K562 (cell line): ENCODE measurements around the gene ARL6IP1. TPM values are rescaled to one million over a fixed set of nuclear protein-coding genes. Genes with fewer than 3 reads are reported as not detected.

ENCODE experiments used
- ETV1 ChIP-seq: fragments of 450-650 bp; conservative IDR thresholded peaks from 2 replicates; pipeline ENCODE4 v1.6.1; 2016; ENCODE audit warnings: missing genetic modification characterization, control low read depth, low read depth, missing compliant biosample characterization
- GTF2A2 ChIP-seq: IDR thresholded peaks from 2 replicates; pipeline ENCODE4 v1.6.1; 2016; ENCODE audit warnings: mild to moderate bottlenecking, missing genetic modification characterization, missing compliant biosample characterization
- HDGF ChIP-seq: fragments of 450-650 bp; IDR thresholded peaks from 2 replicates; pipeline ENCODE4 v1.6.1; 2016
- ZFP36 ChIP-seq: fragments of 150-350 bp; IDR thresholded peaks from 2 replicates; pipeline ENCODE4 v1.6.1; 2018; ENCODE audit warnings: low read length, low read depth; ENCODE audit not compliant: partially characterized antibody
- ZNF41 ChIP-seq: fragments of 250-450 bp; sonication (Bioruptor Pico); conservative IDR thresholded peaks from 2 replicates; pipeline ENCODE4 v1.4.0; 2020; ENCODE audit warnings: mild to moderate bottlenecking
- ZNF445 ChIP-seq: fragments of 250-450 bp; sonication (Bioruptor Pico); IDR thresholded peaks from 2 replicates; pipeline ENCODE4 v1.4.0; 2020; ENCODE audit warnings: low read depth, mild to moderate bottlenecking, moderate library complexity
- polyA plus RNA-seq, 8 experiments: library from polyadenylated mRNA; depleted of rRNA in 4 of 8; stranded (reverse) in 5 of 8; unstranded in 3 of 8; fragments of >200 nt; fragmentation: Nextera tagmentation in 2 of 8; fragmentation: Illumina TruSeq in 1 of 8; extraction: Ambion mirVana in 2 of 8; extraction: Trizol in 1 of 8; gene quantifications; 2 replicates each; pipeline versions ENCODE4 v1.2.1 to v1.2.3, GENCODE V29; 2011 to 2014; ENCODE audit warnings: inconsistent platforms in 1 of 8, missing spikeins in 1 of 8
- total RNA-seq, 7 experiments: library from RNA; depleted of rRNA in 6 of 7; stranded (reverse); fragments of >200 nt in 6 of 7; fragmentation: Illumina TruSeq in 2 of 7; extraction: Trizol in 2 of 7; gene quantifications; 2 replicates each; pipeline versions ENCODE4 v1.2.1 to v1.2.3, GENCODE V29; 2011 to 2021; ENCODE audit warnings: low replicate concordance in 1 of 7
- TF ChIP-seq, protein P1 (sequence below), 2 experiments: fragments of 450-650 bp; IDR thresholded peaks; 2 replicates each; pipeline ENCODE4 v1.6.1; 2018; ENCODE audit warnings: mild to moderate bottlenecking in 2 of 2, low read depth in 1 of 2; ENCODE audit not compliant: partially characterized antibody in 2 of 2
- TF ChIP-seq, protein P2 (sequence below): IDR thresholded peaks from 2 replicates; pipeline ENCODE4 v1.6.1; 2011; ENCODE audit warnings: borderline replicate concordance, low read depth, mild to moderate bottlenecking, moderate library complexity, low read length; ENCODE audit not compliant: insufficient read depth, poor library complexity, severe bottlenecking
- TF ChIP-seq, protein P3 (sequence below): sonication (generic); formaldehyde crosslinking; IDR thresholded peaks from 2 replicates; pipeline ENCODE4 v1.8.0; 2022; ENCODE audit warnings: missing genetic modification reagents, mild to moderate bottlenecking, moderate library complexity, borderline replicate concordance
- TF ChIP-seq, protein P4 (sequence below): fragments of 450-650 bp; IDR thresholded peaks from 2 replicates; pipeline ENCODE4 v1.6.1; 2016
- TF ChIP-seq, protein P5 (sequence below): sonication (generic); IDR thresholded peaks from 2 replicates; pipeline ENCODE4 v1.6.1; 2016
- TF ChIP-seq, protein P6 (sequence below): sonication (generic); formaldehyde crosslinking; IDR thresholded peaks from 2 replicates; pipeline ENCODE4 v1.8.1; 2023; ENCODE audit warnings: mild to moderate bottlenecking, missing genetic modification reagents

ARL6IP1 gene
- total and polyA plus RNA-seq, 9 of the 15 experiments (the other 6 are each of a cell fraction or from before 2014, with no cell fraction given) = 102 to 391 (median 162) TPM

DNA sequence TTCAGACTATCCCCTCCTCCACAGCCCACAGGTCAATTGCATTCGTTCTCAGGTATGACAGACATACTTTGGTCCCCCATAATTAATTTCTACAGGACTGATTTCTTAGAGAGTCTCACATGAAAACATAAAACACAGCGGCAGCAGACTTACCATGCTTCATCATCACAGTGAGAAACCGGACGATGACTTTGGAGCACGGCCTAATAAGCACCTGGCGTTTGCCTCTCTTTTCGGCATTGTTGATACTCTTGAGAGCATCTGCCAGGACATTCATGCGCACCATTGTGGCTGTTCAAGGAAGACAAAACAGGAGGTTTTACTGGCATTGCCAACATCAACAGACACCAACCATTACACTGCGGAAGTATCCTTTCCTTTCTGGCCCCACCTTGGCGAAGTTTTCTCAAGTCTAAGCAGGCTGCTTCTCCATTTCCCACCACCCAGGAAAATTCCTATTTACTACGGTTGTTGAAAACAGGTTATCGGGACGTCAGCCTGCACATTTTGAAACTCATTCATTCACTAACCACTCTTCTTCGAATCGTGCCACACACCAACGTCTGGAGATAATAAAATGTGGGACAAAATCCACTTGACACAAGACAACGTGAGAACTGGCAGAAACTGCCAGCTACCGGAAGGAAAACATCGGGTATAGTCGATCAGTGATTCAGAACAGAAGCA, 12.4 kb downstream of the ARL6IP1 start (continued):
- TF ChIP-seq, protein P1, sequence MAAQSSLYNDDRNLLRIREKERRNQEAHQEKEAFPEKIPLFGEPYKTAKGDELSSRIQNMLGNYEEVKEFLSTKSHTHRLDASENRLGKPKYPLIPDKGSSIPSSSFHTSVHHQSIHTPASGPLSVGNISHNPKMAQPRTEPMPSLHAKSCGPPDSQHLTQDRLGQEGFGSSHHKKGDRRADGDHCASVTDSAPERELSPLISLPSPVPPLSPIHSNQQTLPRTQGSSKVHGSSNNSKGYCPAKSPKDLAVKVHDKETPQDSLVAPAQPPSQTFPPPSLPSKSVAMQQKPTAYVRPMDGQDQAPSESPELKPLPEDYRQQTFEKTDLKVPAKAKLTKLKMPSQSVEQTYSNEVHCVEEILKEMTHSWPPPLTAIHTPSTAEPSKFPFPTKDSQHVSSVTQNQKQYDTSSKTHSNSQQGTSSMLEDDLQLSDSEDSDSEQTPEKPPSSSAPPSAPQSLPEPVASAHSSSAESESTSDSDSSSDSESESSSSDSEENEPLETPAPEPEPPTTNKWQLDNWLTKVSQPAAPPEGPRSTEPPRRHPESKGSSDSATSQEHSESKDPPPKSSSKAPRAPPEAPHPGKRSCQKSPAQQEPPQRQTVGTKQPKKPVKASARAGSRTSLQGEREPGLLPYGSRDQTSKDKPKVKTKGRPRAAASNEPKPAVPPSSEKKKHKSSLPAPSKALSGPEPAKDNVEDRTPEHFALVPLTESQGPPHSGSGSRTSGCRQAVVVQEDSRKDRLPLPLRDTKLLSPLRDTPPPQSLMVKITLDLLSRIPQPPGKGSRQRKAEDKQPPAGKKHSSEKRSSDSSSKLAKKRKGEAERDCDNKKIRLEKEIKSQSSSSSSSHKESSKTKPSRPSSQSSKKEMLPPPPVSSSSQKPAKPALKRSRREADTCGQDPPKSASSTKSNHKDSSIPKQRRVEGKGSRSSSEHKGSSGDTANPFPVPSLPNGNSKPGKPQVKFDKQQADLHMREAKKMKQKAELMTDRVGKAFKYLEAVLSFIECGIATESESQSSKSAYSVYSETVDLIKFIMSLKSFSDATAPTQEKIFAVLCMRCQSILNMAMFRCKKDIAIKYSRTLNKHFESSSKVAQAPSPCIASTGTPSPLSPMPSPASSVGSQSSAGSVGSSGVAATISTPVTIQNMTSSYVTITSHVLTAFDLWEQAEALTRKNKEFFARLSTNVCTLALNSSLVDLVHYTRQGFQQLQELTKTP (IDR thresholded peaks at IDR 0.05; ENCODE audit: low read depth in 1 of 2, partially characterized antibody in 2 of 2) = no peak
- TF ChIP-seq, protein P2, sequence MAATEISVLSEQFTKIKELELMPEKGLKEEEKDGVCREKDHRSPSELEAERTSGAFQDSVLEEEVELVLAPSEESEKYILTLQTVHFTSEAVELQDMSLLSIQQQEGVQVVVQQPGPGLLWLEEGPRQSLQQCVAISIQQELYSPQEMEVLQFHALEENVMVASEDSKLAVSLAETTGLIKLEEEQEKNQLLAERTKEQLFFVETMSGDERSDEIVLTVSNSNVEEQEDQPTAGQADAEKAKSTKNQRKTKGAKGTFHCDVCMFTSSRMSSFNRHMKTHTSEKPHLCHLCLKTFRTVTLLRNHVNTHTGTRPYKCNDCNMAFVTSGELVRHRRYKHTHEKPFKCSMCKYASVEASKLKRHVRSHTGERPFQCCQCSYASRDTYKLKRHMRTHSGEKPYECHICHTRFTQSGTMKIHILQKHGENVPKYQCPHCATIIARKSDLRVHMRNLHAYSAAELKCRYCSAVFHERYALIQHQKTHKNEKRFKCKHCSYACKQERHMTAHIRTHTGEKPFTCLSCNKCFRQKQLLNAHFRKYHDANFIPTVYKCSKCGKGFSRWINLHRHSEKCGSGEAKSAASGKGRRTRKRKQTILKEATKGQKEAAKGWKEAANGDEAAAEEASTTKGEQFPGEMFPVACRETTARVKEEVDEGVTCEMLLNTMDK = no peak
- TF ChIP-seq, protein P3, sequence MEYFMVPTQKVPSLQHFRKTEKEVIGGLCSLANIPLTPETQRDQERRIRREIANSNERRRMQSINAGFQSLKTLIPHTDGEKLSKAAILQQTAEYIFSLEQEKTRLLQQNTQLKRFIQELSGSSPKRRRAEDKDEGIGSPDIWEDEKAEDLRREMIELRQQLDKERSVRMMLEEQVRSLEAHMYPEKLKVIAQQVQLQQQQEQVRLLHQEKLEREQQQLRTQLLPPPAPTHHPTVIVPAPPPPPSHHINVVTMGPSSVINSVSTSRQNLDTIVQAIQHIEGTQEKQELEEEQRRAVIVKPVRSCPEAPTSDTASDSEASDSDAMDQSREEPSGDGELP = 0 out of 2 replicates have a peak, but pooled peaks have one; percentile 11
- TF ChIP-seq ZNF445 = no peak
- TF ChIP-seq GTF2A2 (tag) = no peak
- TF ChIP-seq, protein P4, sequence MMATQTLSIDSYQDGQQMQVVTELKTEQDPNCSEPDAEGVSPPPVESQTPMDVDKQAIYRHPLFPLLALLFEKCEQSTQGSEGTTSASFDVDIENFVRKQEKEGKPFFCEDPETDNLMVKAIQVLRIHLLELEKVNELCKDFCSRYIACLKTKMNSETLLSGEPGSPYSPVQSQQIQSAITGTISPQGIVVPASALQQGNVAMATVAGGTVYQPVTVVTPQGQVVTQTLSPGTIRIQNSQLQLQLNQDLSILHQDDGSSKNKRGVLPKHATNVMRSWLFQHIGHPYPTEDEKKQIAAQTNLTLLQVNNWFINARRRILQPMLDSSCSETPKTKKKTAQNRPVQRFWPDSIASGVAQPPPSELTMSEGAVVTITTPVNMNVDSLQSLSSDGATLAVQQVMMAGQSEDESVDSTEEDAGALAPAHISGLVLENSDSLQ = no peak
- no peak for TF ChIP-seq HDGF
- TF ChIP-seq ETV1 = 0 out of 2 replicates have a peak, but pooled peaks have one; percentile 24
- TF ChIP-seq, protein P5, sequence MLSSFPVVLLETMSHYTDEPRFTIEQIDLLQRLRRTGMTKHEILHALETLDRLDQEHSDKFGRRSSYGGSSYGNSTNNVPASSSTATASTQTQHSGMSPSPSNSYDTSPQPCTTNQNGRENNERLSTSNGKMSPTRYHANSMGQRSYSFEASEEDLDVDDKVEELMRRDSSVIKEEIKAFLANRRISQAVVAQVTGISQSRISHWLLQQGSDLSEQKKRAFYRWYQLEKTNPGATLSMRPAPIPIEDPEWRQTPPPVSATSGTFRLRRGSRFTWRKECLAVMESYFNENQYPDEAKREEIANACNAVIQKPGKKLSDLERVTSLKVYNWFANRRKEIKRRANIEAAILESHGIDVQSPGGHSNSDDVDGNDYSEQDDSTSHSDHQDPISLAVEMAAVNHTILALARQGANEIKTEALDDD = no peak
- no peak for TF ChIP-seq ZFP36
- no peak for TF ChIP-seq ZNF41 (CRISPR knock-in tag)
- TF ChIP-seq, protein P6, sequence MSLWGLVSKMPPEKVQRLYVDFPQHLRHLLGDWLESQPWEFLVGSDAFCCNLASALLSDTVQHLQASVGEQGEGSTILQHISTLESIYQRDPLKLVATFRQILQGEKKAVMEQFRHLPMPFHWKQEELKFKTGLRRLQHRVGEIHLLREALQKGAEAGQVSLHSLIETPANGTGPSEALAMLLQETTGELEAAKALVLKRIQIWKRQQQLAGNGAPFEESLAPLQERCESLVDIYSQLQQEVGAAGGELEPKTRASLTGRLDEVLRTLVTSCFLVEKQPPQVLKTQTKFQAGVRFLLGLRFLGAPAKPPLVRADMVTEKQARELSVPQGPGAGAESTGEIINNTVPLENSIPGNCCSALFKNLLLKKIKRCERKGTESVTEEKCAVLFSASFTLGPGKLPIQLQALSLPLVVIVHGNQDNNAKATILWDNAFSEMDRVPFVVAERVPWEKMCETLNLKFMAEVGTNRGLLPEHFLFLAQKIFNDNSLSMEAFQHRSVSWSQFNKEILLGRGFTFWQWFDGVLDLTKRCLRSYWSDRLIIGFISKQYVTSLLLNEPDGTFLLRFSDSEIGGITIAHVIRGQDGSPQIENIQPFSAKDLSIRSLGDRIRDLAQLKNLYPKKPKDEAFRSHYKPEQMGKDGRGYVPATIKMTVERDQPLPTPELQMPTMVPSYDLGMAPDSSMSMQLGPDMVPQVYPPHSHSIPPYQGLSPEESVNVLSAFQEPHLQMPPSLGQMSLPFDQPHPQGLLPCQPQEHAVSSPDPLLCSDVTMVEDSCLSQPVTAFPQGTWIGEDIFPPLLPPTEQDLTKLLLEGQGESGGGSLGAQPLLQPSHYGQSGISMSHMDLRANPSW (CRISPR knock-in tag) = 0 out of 2 replicates have a peak, but pooled peaks have one; percentile 20
